ENCODE measurements around the gene SKIL. TPM values are rescaled to one million over a fixed set of nuclear protein-coding genes. Genes with fewer than 3 reads are reported as not detected.

SKIL gene
- total and polyA plus RNA-seq, 8 donors: 6.3 to 107 (median 33.9) TPM

GRCh38 chr3:170429050-170429449 lies 71.5 kb downstream of the SKIL start:
- H3K4me1 ChIP-seq: no peaks in the 10 kb centered on the region
- DNase-seq: no peak
- no peak overlapping the region for H3K4me3 ChIP-seq
- no peaks in the 10 kb centered on the region for H3K9me3 ChIP-seq
- H3K36me3 ChIP-seq: peaks cover 0 to 3% (median 0%) of the 10 kb centered on the region in 4 donors
- H3K27me3 ChIP-seq: no peaks in the 10 kb centered on the region
- WGBS, 5 donors: 79 to 93% (median 90%) methylated on average over 1 of the region's 1 CpG
- H3K27ac ChIP-seq: no peak overlapping the region
- TF ChIP-seq POLR2AphosphoS5 (IDR thresholded peaks at IDR 0.05) (no peak), EP300 (IDR thresholded peaks at IDR 0.05) (no peak), CTCF (IDR thresholded peaks at IDR 0.05) (no peak), POLR2A (IDR thresholded peaks at IDR 0.05) (no peak)
- intact Hi-C loops (cut with DNase I; ENCODE audit: low total_unique reads): no loop called here

DNA sequence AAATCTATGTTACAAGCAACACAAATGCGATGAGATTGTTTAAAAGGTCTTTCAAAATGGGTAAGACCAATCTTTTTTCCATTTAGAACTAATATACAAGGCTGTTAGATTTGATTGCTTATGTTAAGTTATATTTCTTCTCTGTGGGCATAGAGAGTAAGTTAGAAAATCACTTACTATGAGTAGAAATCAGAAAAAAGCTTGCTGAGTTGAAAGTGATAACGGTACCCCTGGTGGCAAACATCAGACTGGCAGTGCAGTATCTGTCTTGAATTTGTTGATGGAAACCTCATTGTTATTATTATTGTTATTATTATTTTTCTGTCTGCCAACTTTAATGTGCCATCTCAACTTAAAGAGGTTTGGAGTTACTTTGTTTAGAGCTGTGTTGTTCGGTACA lies 73.5 kb downstream of the SKIL start:
- Histone ChIP-seq H3K36me3 (no peaks in the 10 kb centered on the region), H3K27me3 (no peaks in the 10 kb centered on the region), H3K4me1 (no peaks in the 10 kb centered on the region), H3K27ac (no peak overlapping the region), H3K9me3 (no peaks in the 10 kb centered on the region), H3K4me3 (no peak overlapping the region)
- DNase-seq: no peak
- TF ChIP-seq EP300 (IDR thresholded peaks at IDR 0.05) (no peak), POLR2A (IDR thresholded peaks at IDR 0.05) (no peak), POLR2AphosphoS5 (IDR thresholded peaks at IDR 0.05) (no peak), CTCF (IDR thresholded peaks at IDR 0.05) (no peak)
- intact Hi-C loops (cut with DNase I; ENCODE audit: low total_unique reads): no loop called here
- 93 to 94% (median 94%) methylated on average over 3 of the region's 3 CpGs for WGBS, 5 donors

DNA sequence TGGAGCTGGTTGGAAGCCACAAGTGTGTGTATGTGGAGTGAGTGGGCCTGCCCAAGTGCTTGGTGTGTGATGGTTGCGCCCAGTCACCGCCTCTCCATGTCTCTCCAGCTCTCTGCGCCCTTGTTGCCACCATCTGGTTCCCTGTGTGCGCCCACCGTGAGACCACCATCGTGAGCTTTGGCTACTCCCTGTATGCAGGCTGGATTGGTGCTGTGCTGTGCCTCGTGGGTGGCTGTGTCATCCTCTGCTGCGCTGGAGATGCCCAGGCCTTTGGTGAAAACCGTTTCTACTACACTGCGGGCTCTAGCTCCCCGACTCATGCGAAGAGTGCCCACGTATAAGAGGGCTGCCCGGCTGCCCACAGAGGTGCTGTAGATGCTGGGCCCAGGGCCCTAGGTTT lies 74.9 kb downstream of the SKIL start:
- no peak for DNase-seq
- H3K4me3 ChIP-seq: no peak overlapping the region
- no peak overlapping the region for H3K27ac ChIP-seq
- no peaks in the 10 kb centered on the region for H3K27me3 ChIP-seq
- intact Hi-C loops (cut with DNase I; ENCODE audit: low total_unique reads): no loop called here
- H3K4me1 ChIP-seq: no peaks in the 10 kb centered on the region
- no peaks in the 10 kb centered on the region for H3K9me3 ChIP-seq
- no peaks in the 10 kb centered on the region for H3K36me3 ChIP-seq
- WGBS, 5 donors: 93 to 97% (median 94%) methylated on average over 10 to 14 of the region's 14 CpGs
- no peak for TF ChIP-seq CTCF (IDR thresholded peaks at IDR 0.05)
- no peak for TF ChIP-seq POLR2A (IDR thresholded peaks at IDR 0.05)
- TF ChIP-seq EP300 (IDR thresholded peaks at IDR 0.05): no peak
- TF ChIP-seq POLR2AphosphoS5 (IDR thresholded peaks at IDR 0.05): no peak

GRCh38 chr3:170436697-170437096 lies 79.2 kb downstream of the SKIL start:
- intact Hi-C loops (cut with DNase I; ENCODE audit: low total_unique reads): no loop called here
- 91 to 97% (median 96%) methylated on average over 2 of the region's 2 CpGs for WGBS, 5 donors
- Histone ChIP-seq H3K27me3 (no peaks in the 10 kb centered on the region), H3K4me1 (no peaks in the 10 kb centered on the region), H3K9me3 (no peaks in the 10 kb centered on the region), H3K27ac (no peak overlapping the region), H3K36me3 (no peaks in the 10 kb centered on the region), H3K4me3 (no peak overlapping the region)
- TF ChIP-seq EP300 (IDR thresholded peaks at IDR 0.05): no peak
- no peak for TF ChIP-seq POLR2A (IDR thresholded peaks at IDR 0.05)
- no peak for TF ChIP-seq CTCF (IDR thresholded peaks at IDR 0.05)
- TF ChIP-seq POLR2AphosphoS5 (IDR thresholded peaks at IDR 0.05): no peak
- DNase-seq: no peak

Data from stomach (tissue), 9 donors.